Tibial nerve (tissue), 4 donors: Measurements from ENCODE around the gene RUNX3. TPM values are rescaled to one million over a fixed set of nuclear protein-coding genes. Genes with fewer than 3 reads are reported as not detected.

Experiments used
- DNase-seq, 2 donors: peaks; one replicate each; pipeline ENCODE4 v3.0.0-alpha.2; 2019; ENCODE audit warnings: low spot score in 2 of 2
- H3K27ac ChIP-seq, 4 donors: fragments of 200-600 bp; sonication (generic) in 3 of 4; one replicate each; pipeline ENCODE4 v1.5.1; 2017 to 2019; ENCODE audit warnings: mild to moderate bottlenecking in 1 of 4
- H3K27me3 ChIP-seq, 2 donors: fragments of 200-600 bp; sonication (generic) in 1 of 2; one replicate each; pipeline versions ENCODE4 v1.5.1 to v1.6.0; 2017 to 2019
- H3K36me3 ChIP-seq, 3 donors: fragments of 200-600 bp; sonication (generic); one replicate each; pipeline ENCODE4 v1.5.1; 2018 to 2019
- H3K4me1 ChIP-seq, 4 donors: fragments of 200-600 bp; sonication (generic) in 3 of 4; one replicate each; pipeline ENCODE4 v1.5.1; 2017 to 2019
- H3K4me3 ChIP-seq, 4 donors: fragments of 200-600 bp; sonication (generic) in 3 of 4; one replicate each; pipeline ENCODE4 v1.5.1; 2017 to 2019; ENCODE audit warnings: mild to moderate bottlenecking in 1 of 4, moderate library complexity in 1 of 4
- H3K9me3 ChIP-seq, 4 donors: fragments of 200-600 bp; sonication (generic) in 3 of 4; one replicate each; pipeline ENCODE4 v1.5.1; 2017 to 2019
- CTCF ChIP-seq, 5 experiments: fragments of 200-600 bp in 3 of 5; fragments of 450-650 bp in 2 of 5; sonication (generic) in 3 of 5; IDR thresholded peaks; one replicate each; pipeline ENCODE4 v1.5.1; 2016 to 2019; ENCODE audit warnings: antibody characterized with exemption in 5 of 5, mild to moderate bottlenecking in 3 of 5, moderate library complexity in 2 of 5
- EP300 ChIP-seq, 2 donors: sonication (generic); formaldehyde crosslinking; IDR thresholded peaks; one replicate each; pipeline ENCODE4 v1.6.1; 2017; ENCODE audit warnings: antibody characterized with exemption in 2 of 2, mild to moderate bottlenecking in 1 of 2
- POLR2A ChIP-seq, 2 donors: fragments of 450-650 bp; IDR thresholded peaks; one replicate each; pipeline ENCODE4 v1.6.1; 2017; ENCODE audit warnings: antibody characterized with exemption in 2 of 2, mild to moderate bottlenecking in 2 of 2, moderate library complexity in 2 of 2
- WGBS, 2 donors: methylation state at CpG; one replicate each; pipeline ENCODE4 v1.1.5; 2018; 5-methylcytosine and 5-hydroxymethylcytosine counted together
- total RNA-seq, 4 donors: library from RNA; depleted of rRNA; stranded (reverse); fragments of >200 nt; gene quantifications; one replicate each; pipeline ENCODE4 v1.1.0, GENCODE V29; 2016

The RUNX3 gene
- total RNA-seq, 4 donors from 2014 or later: 0.22 to 3.3 (median 1.2) TPM

- Histone ChIP-seq H3K27ac (no peak overlapping the region), H3K9me3 (peaks cover 0 to 40% (median 11%) of the 10 kb centered on the region in 4 donors), H3K27me3 (peaks cover 0 to 15% of the 10 kb centered on the region in 2 donors), H3K4me1 (peaks cover 0 to 12% (median 0%) of the 10 kb centered on the region in 4 donors), H3K36me3 (no peaks in the 10 kb centered on the region), H3K4me3 (no peak overlapping the region)
- TF ChIP-seq EP300 (IDR thresholded peaks at IDR 0.05) (no peak), CTCF (IDR thresholded peaks at IDR 0.05) (no peak), POLR2A (IDR thresholded peaks at IDR 0.05) (no peak)
- no peak for DNase-seq
- WGBS, 2 donors: 72 to 73% methylated on average over 5 to 6 of the region's 6 CpGs
Observed at GRCh38 chr1:24972915-24973242, 42.8 kb upstream of the RUNX3 start.

GRCh38 chr1:24972221-24972914 lies 42.3 kb upstream of the RUNX3 start:
- Histone ChIP-seq H3K27ac (no peak overlapping the region), H3K9me3 (peaks cover 0 to 35% (median 11%) of the 10 kb centered on the region in 4 donors), H3K27me3 (peaks cover 0 to 16% of the 10 kb centered on the region in 2 donors), H3K36me3 (no peaks in the 10 kb centered on the region), H3K4me3 (no peak overlapping the region), H3K4me1 (peaks cover 0 to 12% (median 0%) of the 10 kb centered on the region in 4 donors)
- 40 to 49% methylated on average over 8 of the region's 8 CpGs for WGBS, 2 donors
- no peak for DNase-seq
- TF ChIP-seq CTCF (IDR thresholded peaks at IDR 0.05) (no peak), EP300 (IDR thresholded peaks at IDR 0.05) (no peak), POLR2A (IDR thresholded peaks at IDR 0.05) (no peak)

- H3K36me3 ChIP-seq: no peaks in the 10 kb centered on the region
- TF ChIP-seq EP300 (IDR thresholded peaks at IDR 0.05) (no peak), POLR2A (IDR thresholded peaks at IDR 0.05) (no peak), CTCF (IDR thresholded peaks at IDR 0.05) (no peak)
- 56 to 57% methylated on average over 23 of the region's 23 CpGs for WGBS, 2 donors
- peaks cover 0 to 22% of the 10 kb centered on the region in 2 donors for H3K27me3 ChIP-seq
- no peak overlapping the region for H3K4me3 ChIP-seq
- no peak overlapping the region for H3K27ac ChIP-seq
- peaks cover 0 to 24% (median 7%) of the 10 kb centered on the region in 4 donors for H3K9me3 ChIP-seq
- DNase-seq: no peak
- peaks cover 0 to 12% (median 0%) of the 10 kb centered on the region in 4 donors for H3K4me1 ChIP-seq
Observed at GRCh38 chr1:24970926-24971875, 41.1 kb upstream of the RUNX3 start.

- H3K27me3 ChIP-seq: peaks cover 0 to 31% of the 10 kb centered on the region in 2 donors
- TF ChIP-seq EP300 (IDR thresholded peaks at IDR 0.05) (no peak), CTCF (IDR thresholded peaks at IDR 0.05) (no peak), POLR2A (IDR thresholded peaks at IDR 0.05) (no peak)
Observed at GRCh38 chr1:24970399-24970753, 40.3 kb upstream of the RUNX3 start.

More at GRCh38 chr1:24970399-24970753, 40.3 kb upstream of the RUNX3 start:
- H3K4me1 ChIP-seq: peaks cover 0 to 12% (median 0%) of the 10 kb centered on the region in 4 donors
- no peak overlapping the region for H3K4me3 ChIP-seq
- no peaks in the 10 kb centered on the region for H3K36me3 ChIP-seq
- no peak for DNase-seq
- H3K27ac ChIP-seq: no peak overlapping the region
- WGBS, 2 donors: 48 to 55% methylated on average over 13 of the region's 13 CpGs
- H3K9me3 ChIP-seq: peaks cover 0 to 16% (median 3%) of the 10 kb centered on the region in 4 donors
